ENCODE measurements around the gene COLQ. TPM values are rescaled to one million over a fixed set of nuclear protein-coding genes. Genes with fewer than 3 reads are reported as not detected.

The COLQ gene
- total RNA-seq, 2 experiments from 2014 or later, result 2.3 to 4.7 TPM

DNA sequence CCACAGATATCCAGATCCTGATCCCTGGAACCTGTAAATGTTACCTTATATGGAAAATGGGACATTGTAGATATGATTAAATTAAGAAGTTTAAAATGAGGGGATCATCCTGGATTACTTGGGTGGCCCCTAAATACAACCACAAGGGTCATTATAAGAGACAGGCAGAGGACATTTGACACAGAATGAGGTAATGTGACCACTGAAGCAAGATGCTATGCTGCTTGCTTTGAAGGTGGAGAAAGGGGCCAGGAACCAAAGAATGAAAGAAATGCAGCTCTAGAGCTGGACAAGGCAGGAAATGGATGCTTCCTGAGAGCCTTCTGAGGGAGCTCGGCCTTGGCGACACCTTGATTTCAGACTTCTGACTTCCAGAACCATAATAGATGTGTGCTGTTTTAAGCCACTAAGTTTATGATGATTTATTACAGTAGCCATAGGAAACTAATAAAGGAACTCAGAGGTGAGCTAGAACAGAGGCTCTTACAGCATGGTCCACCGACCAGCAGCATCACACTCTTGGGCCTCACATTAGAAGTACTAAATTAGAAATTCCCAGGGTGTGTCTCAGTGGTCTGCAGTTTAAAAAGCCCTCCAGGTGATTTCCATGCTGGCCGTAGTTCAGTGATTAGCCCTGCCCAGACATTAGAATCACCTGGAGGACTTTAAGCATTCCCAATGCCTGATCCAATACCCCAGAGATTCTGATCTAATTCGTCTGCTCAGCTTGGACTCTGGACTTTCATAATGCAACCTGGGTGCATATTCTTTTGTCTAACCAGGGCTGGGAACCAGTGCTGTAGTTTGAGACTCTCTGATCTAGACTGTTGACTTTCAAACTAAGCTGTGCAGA is 7.5 kb downstream of the COLQ start:
- no peaks in the 10 kb centered on the region for H3K9me3 Mint-ChIP-seq (ENCODE audit: low read depth)
- H3K4me1 Mint-ChIP-seq, result no peaks in the 10 kb centered on the region
- H3K36me3 Mint-ChIP-seq, result no peaks in the 10 kb centered on the region
- no peaks in the 10 kb centered on the region for H3K27me3 Mint-ChIP-seq
- H3K27ac Mint-ChIP-seq, result no peak overlapping the region
- ATAC-seq, result no peak
- H3K4me3 Mint-ChIP-seq, result no peak overlapping the region
- CTCF ChIA-PET, result interaction anchor here (1.0 to 1.4 kb wide), 5 partner anchors 11 to 109 kb away, joined by 3 to 4 read pairs (median 3); no protein-coding TSS in a partner anchor
- no peak for DNase-seq

DNA sequence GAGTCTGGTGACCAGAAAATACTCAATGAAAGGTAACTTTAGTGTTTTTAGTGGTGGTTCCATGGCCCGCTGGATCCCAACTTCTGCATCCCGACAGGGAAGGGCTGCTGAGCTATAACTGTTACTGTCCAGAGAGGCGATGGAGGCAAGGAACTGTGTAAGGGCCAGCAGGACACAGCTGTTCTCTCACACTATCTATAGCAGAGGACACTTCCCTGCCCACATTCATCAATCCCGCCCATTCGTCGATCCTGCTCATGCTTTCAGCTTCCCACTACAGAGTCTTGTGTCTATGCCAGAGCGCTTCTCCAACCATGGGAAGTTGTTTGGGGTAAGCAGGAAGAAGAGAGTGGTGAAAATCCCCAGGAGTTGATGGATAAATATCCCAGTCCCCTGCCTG is 8.4 kb downstream of the COLQ start:
- ATAC-seq (no peak), DNase-seq (no peak)
- Mint-ChIP-seq H3K9me3 (ENCODE audit: low read depth) (no peaks in the 10 kb centered on the region), H3K4me1 (no peaks in the 10 kb centered on the region), H3K36me3 (no peaks in the 10 kb centered on the region), H3K27ac (no peak overlapping the region), H3K4me3 (no peak overlapping the region), H3K27me3 (no peaks in the 10 kb centered on the region)
- CTCF ChIA-PET, result interaction anchor here (1.0 kb wide), 1 partner anchor 13 kb away, joined by 3 read pairs; no protein-coding TSS in a partner anchor

DNA sequence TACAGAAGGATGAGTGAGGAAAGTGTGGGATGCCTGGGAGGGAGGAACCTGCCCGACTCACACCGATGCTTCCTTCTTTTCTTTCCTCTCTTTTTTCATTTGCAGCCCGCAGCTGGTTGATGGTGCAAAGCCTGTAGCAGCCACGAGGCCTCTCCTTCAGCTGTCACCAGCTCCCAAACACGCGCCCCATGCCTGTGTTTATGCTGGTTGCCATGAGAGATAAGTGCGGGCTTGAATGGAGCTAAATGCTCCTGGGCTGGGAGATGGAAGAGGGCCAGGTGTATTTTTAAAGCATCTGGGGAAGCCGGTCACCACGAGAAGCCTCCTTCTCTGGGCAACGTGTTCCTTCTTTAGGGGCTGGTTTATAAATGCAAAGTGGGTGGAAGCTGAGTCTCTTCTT is 9.3 kb downstream of the COLQ start:
- CTCF ChIA-PET, result interaction anchor here (0.8 to 1.7 kb wide), 2 partner anchors 8 to 308 kb away, joined by 3 to 4 read pairs; partner anchors contain the start of gene COLQ
- Mint-ChIP-seq H3K36me3 (no peaks in the 10 kb centered on the region), H3K4me1 (no peaks in the 10 kb centered on the region), H3K4me3 (no peak overlapping the region), H3K27ac (no peak overlapping the region), H3K27me3 (no peaks in the 10 kb centered on the region), H3K9me3 (ENCODE audit: low read depth) (no peaks in the 10 kb centered on the region)
- ATAC-seq, result no peak
- DNase-seq, result no peak

DNA sequence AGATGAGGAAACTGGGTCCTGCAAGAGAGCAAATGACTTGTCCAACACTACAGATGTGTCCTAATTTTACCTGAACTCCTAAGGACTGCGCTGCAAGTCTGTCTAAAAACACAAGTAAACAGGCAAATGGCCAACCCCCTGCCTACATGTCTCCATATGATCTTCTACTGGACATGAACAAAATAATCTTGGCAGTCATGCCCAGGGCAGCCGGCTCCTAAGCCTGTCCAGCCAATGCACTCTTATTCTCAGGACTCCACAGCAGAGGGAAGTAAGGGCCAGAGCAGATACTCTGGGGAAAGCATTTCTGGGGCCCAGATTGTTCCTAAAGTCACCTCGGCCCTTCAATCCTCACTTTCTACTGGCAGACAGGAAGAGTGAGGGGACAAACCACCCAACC is 10.3 kb downstream of the COLQ start:
- no peak overlapping the region for H3K4me3 Mint-ChIP-seq
- DNase-seq, result no peak
- H3K27ac Mint-ChIP-seq, result no peak overlapping the region
- no peak for ATAC-seq
- CTCF ChIA-PET, result interaction anchor here (1.7 kb wide), 1 partner anchor 9 kb away, joined by 4 read pairs; the partner anchor contains the start of gene COLQ
- H3K4me1 Mint-ChIP-seq, result no peaks in the 10 kb centered on the region
- no peaks in the 10 kb centered on the region for H3K36me3 Mint-ChIP-seq
- H3K9me3 Mint-ChIP-seq (ENCODE audit: low read depth), result no peaks in the 10 kb centered on the region
- H3K27me3 Mint-ChIP-seq, result no peaks in the 10 kb centered on the region

DNA sequence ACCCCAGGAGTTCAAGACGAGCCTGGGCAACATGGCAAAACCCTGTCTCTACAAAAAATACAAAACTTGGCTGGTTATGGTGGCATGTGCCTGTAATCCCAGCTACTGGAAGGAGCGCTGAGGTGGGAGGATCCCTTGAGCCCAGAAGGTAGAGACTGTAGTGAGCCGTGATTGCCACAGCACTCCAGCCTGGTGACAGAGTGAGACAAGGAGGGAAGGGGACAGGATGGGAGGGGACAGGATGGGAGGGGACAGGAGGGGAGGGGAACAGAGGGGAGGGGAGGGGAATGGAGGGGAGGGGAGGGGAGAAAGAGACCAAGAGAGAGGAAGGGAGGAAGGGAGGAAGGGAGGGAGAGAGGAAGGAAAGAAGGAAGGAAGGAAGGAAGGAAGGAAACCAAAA is 11.0 kb downstream of the COLQ start:
- Mint-ChIP-seq H3K36me3 (no peaks in the 10 kb centered on the region), H3K4me1 (no peaks in the 10 kb centered on the region), H3K27me3 (no peaks in the 10 kb centered on the region), H3K9me3 (ENCODE audit: low read depth) (no peaks in the 10 kb centered on the region), H3K27ac (no peak overlapping the region), H3K4me3 (no peak overlapping the region)
- no peak for ATAC-seq
- CTCF ChIA-PET, result interaction anchor here (1.6 kb wide), 1 partner anchor 10 kb away, joined by 3 read pairs; no protein-coding TSS in a partner anchor
- no peak for DNase-seq

DNA sequence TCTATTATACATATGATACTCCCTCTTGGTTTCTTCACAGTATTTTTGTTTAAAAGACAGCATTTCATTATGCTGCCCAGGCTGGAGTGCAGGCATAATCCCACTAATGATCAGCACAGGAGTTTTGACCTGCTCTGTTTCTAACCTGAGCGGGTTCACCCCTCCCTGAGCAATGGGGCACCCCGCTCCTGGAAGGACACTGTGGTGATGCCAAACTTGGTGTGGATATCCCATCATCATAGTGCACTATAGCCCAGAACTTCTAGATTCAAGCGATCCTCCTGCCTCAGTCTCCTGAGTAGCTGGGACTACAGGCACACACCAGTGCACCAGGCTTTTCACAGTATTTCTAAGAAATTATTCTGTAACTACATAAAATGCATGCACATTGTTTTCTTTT is 14.9 kb downstream of the COLQ start:
- peaks cover 10% of the 10 kb centered on the region for H3K4me1 Mint-ChIP-seq
- DNase-seq (no peak), ATAC-seq (no peak)

DNA sequence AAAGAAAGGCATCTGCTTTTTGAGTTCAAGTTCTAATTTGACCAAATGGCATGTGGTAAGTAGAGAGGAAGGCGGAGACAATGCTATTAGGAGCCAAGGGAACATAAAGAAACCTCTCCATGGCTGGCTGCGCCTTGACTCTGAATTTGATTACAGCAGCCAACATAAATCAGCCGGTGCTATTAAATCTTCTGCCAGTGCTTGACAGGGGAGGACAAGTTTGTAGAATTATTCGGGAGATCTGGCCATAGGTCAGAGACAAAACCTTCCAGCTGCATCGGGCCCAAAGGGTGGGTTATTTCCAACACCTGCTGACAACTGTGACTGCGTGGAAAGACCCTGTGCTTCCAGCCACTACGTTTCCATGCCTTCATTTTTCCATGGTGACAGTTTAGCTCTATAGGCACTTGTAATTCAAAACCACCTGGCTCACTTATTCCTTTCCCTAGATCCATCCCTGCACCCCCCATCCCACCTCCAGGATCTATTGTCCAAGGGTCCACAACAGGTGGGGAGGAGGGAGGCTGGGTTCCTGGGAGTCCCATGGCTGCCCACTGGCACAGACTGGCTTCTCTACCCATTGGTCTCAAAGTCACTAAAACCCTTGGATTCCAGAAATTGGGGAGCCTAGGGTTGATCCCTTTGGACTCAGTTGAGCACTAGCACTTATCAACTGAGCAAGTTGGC is 15.9 kb downstream of the COLQ start:
- peaks cover 16% of the 10 kb centered on the region for H3K4me1 Mint-ChIP-seq
- no peak overlapping the region for H3K27ac Mint-ChIP-seq
- ATAC-seq (no peak), DNase-seq (no peak)
- H3K9me3 Mint-ChIP-seq (ENCODE audit: low read depth), result no peaks in the 10 kb centered on the region
- no peaks in the 10 kb centered on the region for H3K27me3 Mint-ChIP-seq
- CTCF ChIA-PET, result interaction anchor here (1.5 kb wide), 1 partner anchor 126 kb away, joined by 3 read pairs; no protein-coding TSS in a partner anchor
- no peak overlapping the region for H3K4me3 Mint-ChIP-seq
- no peaks in the 10 kb centered on the region for H3K36me3 Mint-ChIP-seq

More for the DNA sequence above, 14.9 kb downstream of the COLQ start:
- Mint-ChIP-seq H3K27ac (no peak overlapping the region), H3K36me3 (no peaks in the 10 kb centered on the region), H3K4me3 (no peak overlapping the region), H3K27me3 (no peaks in the 10 kb centered on the region), H3K9me3 (ENCODE audit: low read depth) (no peaks in the 10 kb centered on the region)
- CTCF ChIA-PET, result no interaction called here

DNA sequence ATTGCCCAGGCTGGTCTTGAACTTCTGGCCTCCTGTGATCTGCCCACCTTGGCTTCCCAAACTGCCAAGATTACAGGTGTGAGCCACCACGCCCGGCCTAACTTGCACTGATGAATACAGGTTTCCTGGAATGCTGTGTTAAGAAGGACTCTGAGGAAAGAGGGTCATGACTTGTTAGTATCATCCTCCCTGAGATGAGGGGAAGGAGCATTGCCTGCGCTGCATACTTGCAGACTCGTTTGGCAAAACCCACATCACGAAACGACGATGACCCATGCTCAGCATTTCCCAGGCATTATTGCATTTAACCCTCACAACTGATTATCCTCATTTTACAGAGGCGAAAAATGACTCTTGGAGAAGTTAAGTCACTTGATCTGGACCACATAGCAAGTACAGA is 18.9 kb downstream of the COLQ start:
- H3K27me3 Mint-ChIP-seq, result no peaks in the 10 kb centered on the region
- no peaks in the 10 kb centered on the region for H3K36me3 Mint-ChIP-seq
- no peak for DNase-seq
- peaks cover 37% of the 10 kb centered on the region for H3K4me1 Mint-ChIP-seq
- ATAC-seq, result no peak
- CTCF ChIA-PET, result no interaction called here
- H3K9me3 Mint-ChIP-seq (ENCODE audit: low read depth), result no peaks in the 10 kb centered on the region
- no peak overlapping the region for H3K4me3 Mint-ChIP-seq
- H3K27ac Mint-ChIP-seq, result no peak overlapping the region

DNA sequence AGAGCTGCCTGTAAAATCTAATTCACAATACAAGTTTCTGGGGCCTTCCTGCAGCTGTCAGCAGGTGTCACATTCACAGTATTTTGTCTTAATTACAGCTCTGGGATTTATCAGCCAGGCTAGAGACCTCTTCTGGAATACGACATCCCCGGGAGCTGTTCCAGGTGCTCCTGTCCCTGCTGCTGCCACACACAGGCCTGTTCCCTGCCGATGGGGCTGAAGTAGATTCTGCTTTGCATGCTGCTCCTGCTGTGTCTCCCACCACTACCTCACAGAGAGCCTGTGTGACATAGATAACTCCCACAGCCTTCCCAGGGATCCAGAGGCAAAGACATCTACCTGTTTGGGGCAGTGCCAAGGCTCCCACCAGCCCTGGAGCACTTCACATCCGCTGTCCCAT is 20.4 kb downstream of the COLQ start:
- CTCF ChIA-PET, result interaction anchor here (0.7 kb wide), 1 partner anchor 35 kb away, joined by 3 read pairs; no protein-coding TSS in a partner anchor
- Mint-ChIP-seq H3K36me3 (no peaks in the 10 kb centered on the region), H3K27ac (no peak overlapping the region), H3K27me3 (no peaks in the 10 kb centered on the region), H3K4me1 (peaks cover 47% of the 10 kb centered on the region), H3K9me3 (ENCODE audit: low read depth) (no peaks in the 10 kb centered on the region), H3K4me3 (no peak overlapping the region)
- ATAC-seq (no peak), DNase-seq (no peak)

DNA sequence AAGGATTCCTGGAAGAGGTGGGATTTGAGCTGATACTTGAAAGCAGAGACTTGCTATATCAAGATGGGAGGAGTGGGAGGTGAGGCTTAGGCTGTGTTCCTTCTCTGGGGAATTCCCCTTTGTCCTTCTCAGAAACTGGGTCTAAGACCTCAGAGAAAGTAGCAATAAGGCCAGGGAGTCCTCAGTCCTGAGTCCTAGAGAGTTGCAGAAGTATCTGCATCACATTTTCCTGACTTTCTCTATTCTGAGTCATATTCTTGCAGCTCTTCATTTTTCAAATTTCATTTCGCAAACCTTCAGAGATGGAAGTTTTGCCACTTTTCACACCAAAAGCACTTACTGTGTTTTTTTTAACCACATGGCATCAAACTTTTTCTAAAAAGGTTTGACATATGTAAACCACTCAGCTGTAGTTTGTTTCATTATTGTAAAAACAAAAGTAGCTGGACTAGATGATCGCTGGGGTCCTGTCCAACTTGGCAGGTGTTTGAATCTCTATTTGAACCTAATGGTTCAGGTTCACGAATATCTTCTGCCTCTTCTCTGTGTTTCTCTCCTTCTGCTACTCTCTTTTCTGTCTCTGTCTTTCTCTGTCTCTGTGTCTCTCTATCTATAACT is 21.3 kb downstream of the COLQ start:
- H3K27me3 Mint-ChIP-seq, result no peaks in the 10 kb centered on the region
- H3K36me3 Mint-ChIP-seq, result no peaks in the 10 kb centered on the region
- CTCF ChIA-PET, result interaction anchor here (0.9 to 1.3 kb wide), 3 partner anchors 10 to 22 kb away, joined by 3 read pairs; no protein-coding TSS in a partner anchor
- H3K9me3 Mint-ChIP-seq (ENCODE audit: low read depth), result no peaks in the 10 kb centered on the region
- ATAC-seq (peak; percentile 43), DNase-seq (no peak)
- H3K4me3 Mint-ChIP-seq, result no peak overlapping the region
- peaks cover 47% of the 10 kb centered on the region for H3K4me1 Mint-ChIP-seq
- H3K27ac Mint-ChIP-seq, result peak overlapping the region; percentile 26

DNA sequence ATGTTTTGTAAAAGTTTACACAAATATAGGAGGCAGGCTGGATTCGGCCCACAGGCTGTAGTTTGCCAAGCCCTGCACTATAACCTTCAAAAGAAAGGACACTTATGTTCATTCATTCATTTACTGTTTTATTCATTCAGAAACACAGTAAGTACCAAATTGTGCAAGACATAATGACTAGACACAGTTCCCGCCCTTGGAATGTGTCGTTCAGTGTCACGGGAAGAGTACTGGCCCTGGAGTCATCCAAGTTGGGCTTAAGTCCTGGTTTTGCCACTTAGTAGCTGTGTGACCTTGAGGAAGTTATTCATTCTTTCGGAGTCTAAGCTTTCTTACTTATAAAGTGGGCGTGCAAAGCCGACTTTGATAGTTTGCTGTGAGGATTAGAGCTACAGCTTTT is 22.0 kb downstream of the COLQ start:
- DNase-seq, result no peak
- CTCF ChIA-PET, result interaction anchor here (1.2 to 1.3 kb wide), 2 partner anchors 10 to 23 kb away, joined by 3 read pairs; no protein-coding TSS in a partner anchor
- Mint-ChIP-seq H3K4me3 (no peak overlapping the region), H3K4me1 (peaks cover 45% of the 10 kb centered on the region), H3K27ac (no peak overlapping the region), H3K27me3 (no peaks in the 10 kb centered on the region), H3K36me3 (no peaks in the 10 kb centered on the region), H3K9me3 (ENCODE audit: low read depth) (no peaks in the 10 kb centered on the region)
- no peak for ATAC-seq

DNA sequence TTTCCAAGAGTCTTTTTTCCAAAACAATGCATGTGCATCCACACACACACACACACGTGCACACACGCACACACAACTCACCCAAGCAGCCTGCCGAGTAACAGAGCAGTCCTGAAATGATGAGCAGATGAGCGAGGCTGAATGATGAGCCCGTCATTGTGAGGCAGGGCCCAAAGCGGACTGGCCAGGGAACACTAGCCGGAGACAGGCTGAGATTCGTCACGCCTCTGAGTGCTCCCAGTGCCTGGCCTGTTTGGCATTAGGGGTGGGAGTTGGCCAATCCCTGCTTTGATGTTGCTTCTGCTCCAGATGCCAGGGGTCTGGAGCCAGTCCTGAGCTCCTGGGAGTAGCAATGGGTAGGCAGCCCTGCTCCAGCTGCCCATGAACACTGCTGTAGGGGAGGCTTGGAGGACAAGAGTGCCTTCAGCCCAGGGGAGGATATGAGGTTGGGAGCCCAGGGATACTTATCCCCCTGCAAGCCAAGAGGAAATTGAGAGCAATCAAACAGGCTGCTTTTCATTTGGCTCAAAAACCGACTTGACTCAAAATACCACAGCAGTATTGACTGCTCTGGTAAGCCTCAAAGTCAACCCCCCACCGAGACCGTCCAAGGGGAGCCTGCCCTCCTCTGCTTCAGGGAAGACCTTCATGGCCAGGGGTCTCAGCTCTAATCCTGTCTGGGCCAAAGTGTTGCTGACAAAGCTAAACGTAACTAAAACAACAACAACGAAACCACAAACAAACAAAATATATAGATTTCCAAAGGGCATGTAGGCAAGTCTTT is 22.9 kb downstream of the COLQ start:
- peaks cover 40% of the 10 kb centered on the region for H3K4me1 Mint-ChIP-seq
- no peaks in the 10 kb centered on the region for H3K36me3 Mint-ChIP-seq
- CTCF ChIA-PET, result interaction anchor here (1.3 kb wide), 1 partner anchor 24 kb away, joined by 3 read pairs; no protein-coding TSS in a partner anchor
- H3K27ac Mint-ChIP-seq, result no peak overlapping the region
- DNase-seq, result no peak
- H3K27me3 Mint-ChIP-seq, result peaks cover 4% of the 10 kb centered on the region
- H3K4me3 Mint-ChIP-seq, result no peak overlapping the region
- H3K9me3 Mint-ChIP-seq (ENCODE audit: low read depth), result no peaks in the 10 kb centered on the region
- ATAC-seq, result no peak

DNA sequence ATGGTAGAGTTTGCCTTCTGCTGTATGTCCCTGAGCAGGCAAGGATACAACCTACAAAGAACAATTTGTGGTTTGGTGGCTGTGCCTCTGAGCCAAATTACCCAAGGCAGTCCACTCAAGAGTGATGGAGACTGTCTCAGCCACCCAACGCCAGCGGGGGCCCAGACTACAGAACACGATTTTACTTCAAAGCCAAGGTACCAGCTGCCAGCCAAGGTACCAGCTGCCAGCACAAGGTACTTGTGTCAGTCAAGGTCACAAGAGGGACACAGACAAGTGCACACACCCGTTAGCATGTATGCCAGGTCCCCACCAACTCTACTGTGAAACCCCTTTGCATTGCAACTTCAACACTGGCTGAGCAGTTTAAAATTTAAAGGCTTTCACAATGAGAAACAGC is 23.5 kb downstream of the COLQ start:
- H3K4me3 Mint-ChIP-seq, result no peak overlapping the region
- no peak for ATAC-seq
- H3K27me3 Mint-ChIP-seq, result peaks cover 4% of the 10 kb centered on the region
- H3K36me3 Mint-ChIP-seq, result no peaks in the 10 kb centered on the region
- H3K9me3 Mint-ChIP-seq (ENCODE audit: low read depth), result no peaks in the 10 kb centered on the region
- H3K4me1 Mint-ChIP-seq, result peaks cover 38% of the 10 kb centered on the region
- no peak for DNase-seq
- H3K27ac Mint-ChIP-seq, result no peak overlapping the region
- CTCF ChIA-PET, result no interaction called here

Measured in activated CD8-positive, alpha-beta memory T cell treated with anti-CD3 and anti-CD28 coated beads, Interleukin-2, amount 10 ng/mL, durations not matched to agents 7 days and 5 days (primary cell).